GM18909 (cell line): ENCODE results near the gene WDHD1.
A peak's percentile ranks its signal among the peaks of the same experiment; 100 is the strongest.
"Not testable (repeated sequence)": the region's sequence is repeated elsewhere in the genome, so short reads cannot be mapped to it uniquely, and the experiment has no call there.

Experiments used
- ATAC-seq: cut with Tn5 transposase; IDR thresholded peaks from one replicate; pipeline ENCODE4 v1.9.1; 2021; ENCODE audit warnings: mild to moderate bottlenecking; ENCODE audit not compliant: unreplicated experiment, poor library complexity

Gene WDHD1

GRCh38 chr14:55026793-55027561 lies at the start of gene WDHD1, which contains the start of gene SOCS4:
WDHD1 (minus strand) TSS chr14:55027099; CDS start chr14:55026787, 312 bp downstream.
SOCS4 (plus strand) TSS chr14:55027236; CDS start chr14:55043042, 15,806 bp downstream.
- ATAC-seq, result peak; percentile 93

- ATAC-seq, result no peak
These were observed 48.8 kb upstream of the WDHD1 start for GRCh38 chr14:55075628-55076175.

- ATAC-seq, result peak; percentile 50
These were observed 47.8 kb upstream of the WDHD1 start for GRCh38 chr14:55074662-55075061.

- no peak for ATAC-seq
These were observed 47.0 kb upstream of the WDHD1 start for GRCh38 chr14:55073856-55074255.

- ATAC-seq, result peak; percentile 60
These were observed 45.2 kb upstream of the WDHD1 start for GRCh38 chr14:55071870-55072640.

- ATAC-seq, result no peak
These were observed 44.1 kb upstream of the WDHD1 start for GRCh38 chr14:55070981-55071411.

GRCh38 chr14:55066223-55066622 lies 39.3 kb upstream of the WDHD1 start:
- ATAC-seq, result no peak

- ATAC-seq, result no peak
These were observed 38.5 kb upstream of the WDHD1 start for GRCh38 chr14:55065411-55065810.

- not testable (repeated sequence) for ATAC-seq
These were observed 38.0 kb upstream of the WDHD1 start for GRCh38 chr14:55064896-55065295.

GRCh38 chr14:55062517-55063351 lies 35.8 kb upstream of the WDHD1 start:
- ATAC-seq, result no peak

GRCh38 chr14:55059333-55059732 lies 32.4 kb upstream of the WDHD1 start:
- ATAC-seq, result no peak

GRCh38 chr14:55057919-55058318 lies 31.0 kb upstream of the WDHD1 start:
- no peak for ATAC-seq

- ATAC-seq, result no peak
These were observed 27.2 kb upstream of the WDHD1 start for GRCh38 chr14:55054098-55054497.

- ATAC-seq, result no peak
These were observed 26.6 kb upstream of the WDHD1 start for GRCh38 chr14:55053500-55053899.

- ATAC-seq, result no peak
These were observed 26.1 kb upstream of the WDHD1 start for GRCh38 chr14:55053018-55053417.

- ATAC-seq, result peak; percentile 14
These were observed 25.5 kb upstream of the WDHD1 start for GRCh38 chr14:55052269-55052930.

GRCh38 chr14:55051423-55052268 lies 24.7 kb upstream of the WDHD1 start, which contains the start of gene MAPK1IP1L:
MAPK1IP1L (plus strand) TSS chr14:55051647; CDS start chr14:55061684, 10,037 bp downstream.
- ATAC-seq, result peak; percentile 92

GRCh38 chr14:55051165-55051422 lies 24.2 kb upstream of the WDHD1 start:
- ATAC-seq, result peak; percentile 28

GRCh38 chr14:55048900-55049436 lies 22.1 kb upstream of the WDHD1 start:
- no peak for ATAC-seq
